Transverse colon (tissue), 4 donors: ENCODE measurements around the gene HS2ST1. TPM values are rescaled to one million over a fixed set of nuclear protein-coding genes. Genes with fewer than 3 reads are reported as not detected.

ENCODE experiments used
- DNase-seq: peaks from one replicate; pipeline ENCODE4 v3.0.0-alpha.2; 2019
- H3K27ac ChIP-seq, 4 donors: fragments of 200-600 bp; sonication (generic); 2 replicates each; pipeline ENCODE4 v1.5.1; 2016 to 2018; ENCODE audit warnings: inconsistent platforms in 4 of 4
- H3K27me3 ChIP-seq: fragments of 200-600 bp; sonication (generic); 2 replicates; pipeline ENCODE4 v1.5.1; 2017; ENCODE audit warnings: inconsistent platforms
- H3K36me3 ChIP-seq, 4 donors: fragments of 200-600 bp; sonication (generic); 2 replicates each; pipeline ENCODE4 v1.5.1; 2017 to 2019; ENCODE audit warnings: inconsistent platforms in 4 of 4
- H3K4me1 ChIP-seq, 4 donors: fragments of 200-600 bp; sonication (generic); 2 replicates each; pipeline ENCODE4 v1.5.1; 2017 to 2020; ENCODE audit warnings: inconsistent platforms in 4 of 4
- H3K4me3 ChIP-seq, 4 donors: fragments of 200-600 bp; sonication (generic); 1 replicate in 1 of 4; 2 replicates in 3 of 4; pipeline versions ENCODE4 v1.5.1 to v1.6.1; 2017 to 2019; ENCODE audit warnings: inconsistent platforms in 4 of 4
- H3K9me3 ChIP-seq, 2 donors: fragments of 200-600 bp; sonication (generic); 2 replicates each; pipeline ENCODE4 v1.5.1; 2017 to 2019; ENCODE audit warnings: inconsistent platforms in 2 of 2
- CTCF ChIP-seq, 5 experiments: fragments of 200-600 bp in 3 of 5; fragments of 450-650 bp in 2 of 5; sonication (generic) in 3 of 5; IDR thresholded peaks; 1 replicate in 2 of 5; 2 replicates in 3 of 5; pipeline ENCODE4 v1.5.1; 2016 to 2017; ENCODE audit warnings: antibody characterized with exemption in 5 of 5, inconsistent platforms in 3 of 5, mild to moderate bottlenecking in 2 of 5, moderate library complexity in 1 of 5
- EP300 ChIP-seq: sonication (generic); formaldehyde crosslinking; IDR thresholded peaks from one replicate; pipeline ENCODE4 v1.6.1; 2017; ENCODE audit warnings: antibody characterized with exemption, low read depth
- POLR2A ChIP-seq: fragments of 450-650 bp; IDR thresholded peaks from one replicate; pipeline ENCODE4 v1.6.1; 2016; ENCODE audit warnings: antibody characterized with exemption, mild to moderate bottlenecking, moderate library complexity
- POLR2AphosphoS5 ChIP-seq, 3 donors: sonication (generic); formaldehyde crosslinking; IDR thresholded peaks; one replicate each; pipeline ENCODE4 v1.6.1; 2016; ENCODE audit warnings: antibody characterized with exemption in 3 of 3
- WGBS, 2 donors: methylation state at CpG; one replicate each; pipeline ENCODE4 v1.1.5; 2018; ENCODE audit warnings: low coverage in 1 of 2; 5-methylcytosine and 5-hydroxymethylcytosine counted together
- in situ Hi-C, 4 donors: fragments of 200-750 bp; cut with MboI; loops; one replicate each; pipeline versions ENCODE4 v1.15.0 to v1.15.1; 2017; ENCODE audit warnings: low sequenced_read_pairs in 3 of 4, low pct_ligation_motif_present in 1 of 4, low pct_unique_long_range_greater_than_20kb in 1 of 4
- intact Hi-C: fragments of 100-400 bp; cut with DNase I; formaldehyde crosslinking; loops from one replicate; pipeline ENCODE4 v1.15.1; 2023; ENCODE audit warnings: low total_unique reads
- total RNA-seq, 4 donors: library from RNA; depleted of rRNA; stranded (reverse); fragments of >200 nt; gene quantifications; one replicate each; pipeline ENCODE4 v1.1.0, GENCODE V29; 2016

The HS2ST1 gene
- total RNA-seq, 4 donors from 2014 or later, result 1.9 to 17.1 (median 9.9) TPM

- Histone ChIP-seq H3K27ac (no peak overlapping the region), H3K4me3 (no peak overlapping the region), H3K27me3 (no peaks in the 10 kb centered on the region), H3K4me1 (peaks cover 4 to 13% (median 8%) of the 10 kb centered on the region in 4 donors), H3K9me3 (no peaks in the 10 kb centered on the region), H3K36me3 (no peaks in the 10 kb centered on the region)
- in situ Hi-C loops, result no loop called here
- intact Hi-C loops, result no loop called here
- WGBS, 2 donors, result 88 to 96% methylated on average over 3 of the region's 3 CpGs
- no peak for DNase-seq
- TF ChIP-seq POLR2A (no peak), EP300 (no peak)
Observed at GRCh38 chr1:86933051-86933450, 18.6 kb downstream of the HS2ST1 start.

GRCh38 chr1:86933562-86934377 lies 19.3 kb downstream of the HS2ST1 start:
- H3K4me3 ChIP-seq, result no peak overlapping the region
- intact Hi-C loops, result no loop called here
- H3K27me3 ChIP-seq, result no peaks in the 10 kb centered on the region
- H3K27ac ChIP-seq, result no peak overlapping the region
- no peaks in the 10 kb centered on the region for H3K9me3 ChIP-seq
- in situ Hi-C loops, result no loop called here
- no peak for TF ChIP-seq EP300
- TF ChIP-seq POLR2AphosphoS5 (IDR thresholded peaks at IDR 0.05), result no peak
- no peak for TF ChIP-seq POLR2A
- TF ChIP-seq CTCF (IDR thresholded peaks at IDR 0.05), result no peak
- WGBS, 2 donors, result 84 to 87% methylated on average over 7 of the region's 7 CpGs
- no peak for DNase-seq
- peaks cover 0 to 6% (median 3%) of the 10 kb centered on the region in 4 donors for H3K4me1 ChIP-seq
- no peaks in the 10 kb centered on the region for H3K36me3 ChIP-seq

GRCh38 chr1:86938450-86938849 lies 24.0 kb downstream of the HS2ST1 start:
- H3K27ac ChIP-seq, result no peak overlapping the region
- no peak overlapping the region for H3K4me3 ChIP-seq
- H3K9me3 ChIP-seq, result no peaks in the 10 kb centered on the region
- no peaks in the 10 kb centered on the region for H3K27me3 ChIP-seq
- whole genome bisulfite sequencing, 2 donors, result 59 to 67% methylated on average over 1 of the region's 1 CpG
- TF ChIP-seq POLR2A (no peak), EP300 (no peak), POLR2AphosphoS5 (IDR thresholded peaks at IDR 0.05) (no peak), CTCF (IDR thresholded peaks at IDR 0.05) (no peak)
- in situ Hi-C loops (no loop called here), intact Hi-C loops (no loop called here)
- DNase-seq, result no peak
- no peaks in the 10 kb centered on the region for H3K36me3 ChIP-seq
- H3K4me1 ChIP-seq, result no peaks in the 10 kb centered on the region

GRCh38 chr1:86938855-86939254 lies 24.4 kb downstream of the HS2ST1 start:
- H3K27me3 ChIP-seq, result no peaks in the 10 kb centered on the region
- no peaks in the 10 kb centered on the region for H3K4me1 ChIP-seq
- H3K36me3 ChIP-seq, result no peaks in the 10 kb centered on the region
- no peak overlapping the region for H3K4me3 ChIP-seq
- H3K27ac ChIP-seq, result no peak overlapping the region
- in situ Hi-C loops (no loop called here), intact Hi-C loops (no loop called here)
- no peaks in the 10 kb centered on the region for H3K9me3 ChIP-seq
- TF ChIP-seq POLR2A (no peak), EP300 (no peak), CTCF (IDR thresholded peaks at IDR 0.05) (no peak)
- no peak for DNase-seq
- WGBS, 2 donors, result 92 to 100% methylated on average over 2 of the region's 2 CpGs
